Peyer's patch (tissue), 4 donors: ENCODE data around the gene DMRT1.

Experiments used
- POLR2A ChIP-seq, 2 donors: fragments of 450-650 bp; IDR thresholded peaks; one replicate each; pipeline ENCODE4 v1.5.1; 2017; ENCODE audit warnings: antibody characterized with exemption in 2 of 2, mild to moderate bottlenecking in 2 of 2, moderate library complexity in 2 of 2
- TF ChIP-seq, protein P1 (sequence below), 6 experiments: fragments of 450-650 bp in 4 of 6; fragments of 200-600 bp in 2 of 6; sonication (generic) in 1 of 6; IDR thresholded peaks; one replicate each; pipeline ENCODE4 v1.5.1; 2017 to 2019; ENCODE audit warnings: antibody characterized with exemption in 6 of 6, mild to moderate bottlenecking in 3 of 6, moderate library complexity in 1 of 6

DNA sequence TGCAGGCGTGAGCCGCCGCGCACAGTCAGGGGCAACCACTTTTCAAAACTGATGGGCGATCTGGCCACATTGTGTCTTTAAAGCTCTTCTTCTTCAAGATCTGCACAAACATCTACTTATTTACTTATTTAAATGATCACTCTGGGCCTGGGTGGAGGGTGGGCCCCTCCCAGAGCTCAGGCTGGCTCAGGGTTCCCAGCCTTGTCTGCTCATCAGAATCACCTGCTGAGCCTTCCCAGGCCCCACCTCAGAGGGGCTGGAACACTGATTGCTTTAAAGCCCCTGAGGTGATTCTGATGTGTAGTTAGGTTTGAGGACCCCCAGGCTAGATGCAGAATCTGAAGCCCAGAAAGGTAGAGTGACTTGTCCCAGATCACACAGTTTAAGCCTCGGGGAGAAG, 45.6 kb upstream of the DMRT1 start:
- TF ChIP-seq, protein P1, sequence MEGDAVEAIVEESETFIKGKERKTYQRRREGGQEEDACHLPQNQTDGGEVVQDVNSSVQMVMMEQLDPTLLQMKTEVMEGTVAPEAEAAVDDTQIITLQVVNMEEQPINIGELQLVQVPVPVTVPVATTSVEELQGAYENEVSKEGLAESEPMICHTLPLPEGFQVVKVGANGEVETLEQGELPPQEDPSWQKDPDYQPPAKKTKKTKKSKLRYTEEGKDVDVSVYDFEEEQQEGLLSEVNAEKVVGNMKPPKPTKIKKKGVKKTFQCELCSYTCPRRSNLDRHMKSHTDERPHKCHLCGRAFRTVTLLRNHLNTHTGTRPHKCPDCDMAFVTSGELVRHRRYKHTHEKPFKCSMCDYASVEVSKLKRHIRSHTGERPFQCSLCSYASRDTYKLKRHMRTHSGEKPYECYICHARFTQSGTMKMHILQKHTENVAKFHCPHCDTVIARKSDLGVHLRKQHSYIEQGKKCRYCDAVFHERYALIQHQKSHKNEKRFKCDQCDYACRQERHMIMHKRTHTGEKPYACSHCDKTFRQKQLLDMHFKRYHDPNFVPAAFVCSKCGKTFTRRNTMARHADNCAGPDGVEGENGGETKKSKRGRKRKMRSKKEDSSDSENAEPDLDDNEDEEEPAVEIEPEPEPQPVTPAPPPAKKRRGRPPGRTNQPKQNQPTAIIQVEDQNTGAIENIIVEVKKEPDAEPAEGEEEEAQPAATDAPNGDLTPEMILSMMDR (IDR thresholded peaks at IDR 0.05), result no peak
- TF ChIP-seq POLR2A (IDR thresholded peaks at IDR 0.05), result no peak
